SK-N-SH treated with all-trans-retinoic acid at 6 μM for 48 hours (cell line): ENCODE data around the gene MOGAT3.

Source experiments
- ATAC-seq: fragments of 200-7000 bp; cut with Tn5 transposase; 3 replicates; pipeline ENCODE4 v1.9.1; 2020; ENCODE audit warnings: mild to moderate bottlenecking, moderate library complexity
- ARNTL ChIP-seq: fragments of 450-650 bp; formaldehyde crosslinking; IDR thresholded peaks from 2 replicates; pipeline ENCODE4 v1.5.0; 2020; ENCODE audit warnings: low read depth, mild to moderate bottlenecking, moderate library complexity, borderline replicate concordance
- BACH2 ChIP-seq: fragments of 250-450 bp; sonication (Bioruptor Pico); IDR thresholded peaks from 2 replicates; pipeline ENCODE4 v1.9.0; 2021; ENCODE audit warnings: mild to moderate bottlenecking, borderline replicate concordance
- CSDC2 ChIP-seq: fragments of 250-450 bp; sonication (Bioruptor Pico); IDR thresholded peaks from 2 replicates; pipeline ENCODE4 v1.5.0; 2020; ENCODE audit warnings: mild to moderate bottlenecking, moderate library complexity
- ESRRG ChIP-seq: fragments of 250-450 bp; sonication (Bioruptor Pico); IDR thresholded peaks from 2 replicates; pipeline ENCODE4 v1.6.1; 2021; ENCODE audit warnings: mild to moderate bottlenecking
- GLIS3 ChIP-seq: fragments of 250-450 bp; sonication (Bioruptor Pico); IDR thresholded peaks from 2 replicates; pipeline ENCODE4 v1.5.0; 2020; ENCODE audit warnings: mild to moderate bottlenecking, moderate library complexity
- ISL1 ChIP-seq: fragments of 250-450 bp; sonication (Bioruptor Pico); IDR thresholded peaks from 2 replicates; pipeline ENCODE4 v2.1.2; 2022; ENCODE audit warnings: mild to moderate bottlenecking, moderate library complexity
- OSR1 ChIP-seq: fragments of 250-450 bp; sonication (Bioruptor Pico); IDR thresholded peaks from 2 replicates; pipeline ENCODE4 v1.8.0; 2022; ENCODE audit warnings: moderate library complexity, mild to moderate bottlenecking, inconsistent platforms
- PATZ1 ChIP-seq: fragments of 250-450 bp; sonication (Bioruptor Pico); IDR thresholded peaks from 2 replicates; pipeline ENCODE4 v1.8.0; 2020; ENCODE audit warnings: mild to moderate bottlenecking, moderate library complexity, borderline replicate concordance
- PPARA ChIP-seq: fragments of 250-450 bp; sonication (Bioruptor Pico); IDR thresholded peaks from 2 replicates; pipeline ENCODE4 v1.5.0; 2020; ENCODE audit warnings: mild to moderate bottlenecking, borderline replicate concordance
- RARB ChIP-seq: fragments of 250-450 bp; sonication (Bioruptor Pico); IDR thresholded peaks from 2 replicates; pipeline ENCODE4 v1.8.0; 2021; ENCODE audit warnings: mild to moderate bottlenecking, moderate library complexity
- SNAI2 ChIP-seq: fragments of 250-450 bp; sonication (Bioruptor Pico); IDR thresholded peaks from 2 replicates; pipeline ENCODE4 v1.5.0; 2020; ENCODE audit warnings: mild to moderate bottlenecking, moderate library complexity
- TCF4 ChIP-seq: fragments of 250-450 bp; sonication (Bioruptor Pico); IDR thresholded peaks from 2 replicates; pipeline ENCODE4 v1.8.0; 2021; ENCODE audit warnings: mild to moderate bottlenecking, moderate library complexity, borderline replicate concordance
- TOX ChIP-seq: fragments of 250-450 bp; sonication (Bioruptor Pico); IDR thresholded peaks from 2 replicates; pipeline ENCODE4 v1.8.0; 2021; ENCODE audit warnings: mild to moderate bottlenecking, moderate library complexity, borderline replicate concordance
- TSHZ2 ChIP-seq: fragments of 250-450 bp; sonication (Bioruptor Pico); IDR thresholded peaks from 2 replicates; pipeline ENCODE4 v1.5.0; 2020; ENCODE audit warnings: mild to moderate bottlenecking, moderate library complexity
- ZC3H10 ChIP-seq: fragments of 250-450 bp; sonication (Bioruptor Pico); IDR thresholded peaks from 2 replicates; pipeline ENCODE4 v1.5.1; 2021; ENCODE audit warnings: mild to moderate bottlenecking, moderate library complexity
- ZFP30 ChIP-seq: fragments of 450-650 bp; formaldehyde crosslinking; IDR thresholded peaks from 2 replicates; pipeline ENCODE4 v1.5.0; 2022; ENCODE audit warnings: mild to moderate bottlenecking, moderate library complexity
- ZNF70 ChIP-seq: fragments of 450-650 bp; formaldehyde crosslinking; IDR thresholded peaks from 2 replicates; pipeline ENCODE4 v1.5.0; 2020; ENCODE audit warnings: mild to moderate bottlenecking, moderate library complexity
- ZNF8 ChIP-seq: fragments of 450-650 bp; formaldehyde crosslinking; IDR thresholded peaks from 2 replicates; pipeline ENCODE4 v1.5.0; 2020; ENCODE audit warnings: mild to moderate bottlenecking, moderate library complexity
- TF ChIP-seq, protein P1 (sequence below): fragments of 250-450 bp; sonication (Bioruptor Pico); IDR thresholded peaks from 2 replicates; pipeline ENCODE4 v1.8.0; 2021; ENCODE audit warnings: low read depth, mild to moderate bottlenecking, moderate library complexity, borderline replicate concordance
- TF ChIP-seq, protein P2 (sequence below): fragments of 250-450 bp; sonication (Bioruptor Pico); IDR thresholded peaks from 2 replicates; pipeline ENCODE4 v1.5.1; 2021; ENCODE audit warnings: mild to moderate bottlenecking, moderate library complexity
- TF ChIP-seq, protein P3 (sequence below): fragments of 250-450 bp; sonication (Bioruptor Pico); IDR thresholded peaks from 2 replicates; pipeline ENCODE4 v1.5.1; 2020; ENCODE audit warnings: low read depth, mild to moderate bottlenecking, moderate library complexity

The MOGAT3 gene

GRCh38 chr7:101195884-101196283 is 5.0 kb downstream of the MOGAT3 start:
- ATAC-seq: no peak
- TF ChIP-seq PATZ1 (CRISPR knock-in tag) (no peak), ISL1 (no peak), SNAI2 (CRISPR knock-in tag) (no peak), RARB (CRISPR knock-in tag) (no peak), ZNF70 (CRISPR knock-in tag) (no peak), ARNTL (CRISPR knock-in tag) (no peak), OSR1 (CRISPR knock-in tag) (no peak), ESRRG (CRISPR knock-in tag) (no peak), GLIS3 (CRISPR knock-in tag) (no peak), PPARA (CRISPR knock-in tag) (no peak), ZFP30 (CRISPR knock-in tag) (no peak), TCF4 (CRISPR knock-in tag) (no peak), CSDC2 (no peak)
- TF ChIP-seq, protein P1, sequence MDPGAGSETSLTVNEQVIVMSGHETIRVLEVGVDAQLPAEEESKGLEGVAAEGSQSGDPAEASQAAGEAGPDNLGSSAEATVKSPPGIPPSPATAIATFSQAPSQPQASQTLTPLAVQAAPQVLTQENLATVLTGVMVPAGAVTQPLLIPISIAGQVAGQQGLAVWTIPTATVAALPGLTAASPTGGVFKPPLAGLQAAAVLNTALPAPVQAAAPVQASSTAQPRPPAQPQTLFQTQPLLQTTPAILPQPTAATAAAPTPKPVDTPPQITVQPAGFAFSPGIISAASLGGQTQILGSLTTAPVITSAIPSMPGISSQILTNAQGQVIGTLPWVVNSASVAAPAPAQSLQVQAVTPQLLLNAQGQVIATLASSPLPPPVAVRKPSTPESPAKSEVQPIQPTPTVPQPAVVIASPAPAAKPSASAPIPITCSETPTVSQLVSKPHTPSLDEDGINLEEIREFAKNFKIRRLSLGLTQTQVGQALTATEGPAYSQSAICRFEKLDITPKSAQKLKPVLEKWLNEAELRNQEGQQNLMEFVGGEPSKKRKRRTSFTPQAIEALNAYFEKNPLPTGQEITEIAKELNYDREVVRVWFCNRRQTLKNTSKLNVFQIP (CRISPR knock-in tag): no peak
- TF ChIP-seq, protein P2, sequence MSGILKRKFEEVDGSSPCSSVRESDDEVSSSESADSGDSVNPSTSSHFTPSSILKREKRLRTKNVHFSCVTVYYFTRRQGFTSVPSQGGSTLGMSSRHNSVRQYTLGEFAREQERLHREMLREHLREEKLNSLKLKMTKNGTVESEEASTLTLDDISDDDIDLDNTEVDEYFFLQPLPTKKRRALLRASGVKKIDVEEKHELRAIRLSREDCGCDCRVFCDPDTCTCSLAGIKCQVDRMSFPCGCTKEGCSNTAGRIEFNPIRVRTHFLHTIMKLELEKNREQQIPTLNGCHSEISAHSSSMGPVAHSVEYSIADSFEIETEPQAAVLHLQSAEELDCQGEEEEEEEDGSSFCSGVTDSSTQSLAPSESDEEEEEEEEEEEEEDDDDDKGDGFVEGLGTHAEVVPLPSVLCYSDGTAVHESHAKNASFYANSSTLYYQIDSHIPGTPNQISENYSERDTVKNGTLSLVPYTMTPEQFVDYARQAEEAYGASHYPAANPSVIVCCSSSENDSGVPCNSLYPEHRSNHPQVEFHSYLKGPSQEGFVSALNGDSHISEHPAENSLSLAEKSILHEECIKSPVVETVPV (CRISPR knock-in tag): no peak

- no peak for ATAC-seq
- TF ChIP-seq ZC3H10 (CRISPR knock-in tag) (no peak), ARNTL (CRISPR knock-in tag) (no peak), SNAI2 (CRISPR knock-in tag) (no peak), ESRRG (CRISPR knock-in tag) (no peak), CSDC2 (no peak), PPARA (CRISPR knock-in tag) (no peak), TOX (CRISPR knock-in tag) (no peak), BACH2 (CRISPR knock-in tag) (no peak), OSR1 (CRISPR knock-in tag) (no peak), ZNF70 (CRISPR knock-in tag) (no peak), TCF4 (CRISPR knock-in tag) (no peak), TSHZ2 (no peak), PATZ1 (CRISPR knock-in tag) (no peak), ZNF8 (CRISPR knock-in tag) (no peak), ZFP30 (CRISPR knock-in tag) (no peak), ISL1 (no peak), RARB (CRISPR knock-in tag) (no peak)
- TF ChIP-seq, protein P2 (CRISPR knock-in tag): no peak
- TF ChIP-seq, protein P3, sequence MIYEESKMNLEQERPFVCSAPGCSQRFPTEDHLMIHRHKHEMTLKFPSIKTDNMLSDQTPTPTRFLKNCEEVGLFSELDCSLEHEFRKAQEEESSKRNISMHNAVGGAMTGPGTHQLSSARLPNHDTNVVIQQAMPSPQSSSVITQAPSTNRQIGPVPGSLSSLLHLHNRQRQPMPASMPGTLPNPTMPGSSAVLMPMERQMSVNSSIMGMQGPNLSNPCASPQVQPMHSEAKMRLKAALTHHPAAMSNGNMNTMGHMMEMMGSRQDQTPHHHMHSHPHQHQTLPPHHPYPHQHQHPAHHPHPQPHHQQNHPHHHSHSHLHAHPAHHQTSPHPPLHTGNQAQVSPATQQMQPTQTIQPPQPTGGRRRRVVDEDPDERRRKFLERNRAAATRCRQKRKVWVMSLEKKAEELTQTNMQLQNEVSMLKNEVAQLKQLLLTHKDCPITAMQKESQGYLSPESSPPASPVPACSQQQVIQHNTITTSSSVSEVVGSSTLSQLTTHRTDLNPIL (CRISPR knock-in tag): no peak
Observed at GRCh38 chr7:101189109-101189508, 11.7 kb downstream of the MOGAT3 start.
